ENCODE data around the gene ABHD14A.
"Not testable (repeated sequence)": the region's sequence is repeated elsewhere in the genome, so short reads cannot be mapped to it uniquely, and the experiment has no call there.

ABHD14A gene

DNA sequence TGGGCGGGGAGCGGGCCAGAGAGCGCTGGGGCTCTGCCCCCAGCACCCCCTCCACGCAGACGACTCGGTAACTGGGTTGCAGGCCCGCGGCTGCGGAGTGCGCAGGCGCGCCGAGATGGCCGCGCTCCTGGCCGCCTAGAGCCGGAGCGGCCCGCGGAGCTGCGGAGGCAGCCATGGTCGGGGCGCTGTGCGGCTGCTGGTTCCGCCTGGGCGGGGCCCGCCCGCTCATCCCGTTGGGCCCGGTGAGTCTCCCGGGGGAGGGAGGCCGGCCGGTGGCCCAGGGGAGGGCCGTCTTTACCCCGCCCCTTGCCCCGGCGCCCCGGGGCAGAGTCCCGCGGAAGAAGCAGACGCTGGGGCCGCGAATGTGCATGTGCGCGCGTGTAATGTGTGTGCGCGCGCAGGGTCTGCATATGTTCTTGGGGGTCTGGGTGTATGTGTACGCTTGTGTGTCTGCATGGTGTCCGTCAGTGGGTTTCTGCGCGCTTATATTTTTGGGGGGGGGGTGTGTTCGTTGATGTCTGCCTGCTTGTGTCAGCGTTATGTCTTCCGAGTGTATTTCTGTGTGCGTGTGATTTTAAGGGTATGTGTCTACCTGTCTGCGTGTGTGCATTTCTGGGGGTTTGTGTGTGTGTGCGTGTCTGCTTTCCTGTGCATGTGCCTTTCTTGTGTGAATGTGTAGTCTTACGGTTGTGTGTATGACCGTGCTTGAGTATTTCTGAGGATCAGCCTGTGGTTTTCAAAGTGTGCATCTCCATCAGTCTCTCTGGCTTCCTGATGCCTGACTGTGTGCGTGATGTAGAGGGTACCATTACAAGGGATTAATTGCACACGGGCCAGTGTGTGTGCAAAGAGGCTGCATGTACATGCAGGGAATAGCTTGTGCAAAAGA lies at the start of gene ABHD14A:
Gene ABHD14A (plus strand): TSS at position 102 of the 889 bp plus-strand sequence. CDS start 72 bp downstream, at position 174.
- peak; percentile 43 to 58 (median 48) for DNase-seq (ENCODE audit: low read depth in 4 of 4, low spot score in 1 of 4)

DNA sequence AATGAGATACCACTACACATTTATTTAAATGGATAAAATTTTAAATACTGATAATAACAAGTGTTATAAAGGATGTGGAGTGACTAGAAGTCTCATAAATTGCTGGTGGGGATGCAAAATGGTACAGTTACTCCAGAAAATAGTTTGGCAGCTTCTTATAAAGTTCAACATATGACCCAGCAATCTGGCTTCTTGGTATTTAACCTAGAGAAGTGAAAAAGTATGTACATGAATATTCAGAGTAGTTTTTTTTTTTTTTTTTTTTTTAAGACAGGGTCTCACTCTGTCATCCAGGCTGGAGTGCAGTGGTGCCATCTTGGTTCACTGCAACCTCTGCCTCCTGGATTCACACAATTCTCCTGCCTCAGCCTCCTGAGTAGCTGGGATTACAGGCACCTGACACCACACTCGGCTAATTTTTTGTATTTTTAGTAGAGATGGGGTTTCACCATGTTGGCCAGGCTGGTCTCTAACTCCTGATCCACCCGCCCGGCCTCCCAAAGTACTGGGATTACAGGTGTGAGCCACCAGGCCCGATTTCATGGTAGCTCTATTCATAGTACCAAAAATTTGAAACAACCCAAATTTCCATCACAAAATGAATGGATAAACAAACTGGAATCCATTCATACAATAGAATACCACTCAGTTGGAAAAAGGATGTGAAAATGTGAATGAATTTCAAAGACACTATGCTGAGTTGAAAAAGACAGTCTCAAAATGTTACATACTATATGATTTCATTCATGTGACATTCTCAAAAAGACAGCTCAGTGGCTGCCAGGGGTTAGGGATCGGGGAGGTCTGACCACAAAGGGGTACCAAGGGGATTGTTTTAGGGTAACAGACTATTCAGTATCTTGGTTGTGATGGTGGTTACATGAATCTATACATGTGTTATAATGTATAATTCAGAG lies 47.5 kb upstream of the ABHD14A start:
- no peak for DNase-seq (ENCODE audit: low read depth in 4 of 4, low spot score in 1 of 4)

DNA sequence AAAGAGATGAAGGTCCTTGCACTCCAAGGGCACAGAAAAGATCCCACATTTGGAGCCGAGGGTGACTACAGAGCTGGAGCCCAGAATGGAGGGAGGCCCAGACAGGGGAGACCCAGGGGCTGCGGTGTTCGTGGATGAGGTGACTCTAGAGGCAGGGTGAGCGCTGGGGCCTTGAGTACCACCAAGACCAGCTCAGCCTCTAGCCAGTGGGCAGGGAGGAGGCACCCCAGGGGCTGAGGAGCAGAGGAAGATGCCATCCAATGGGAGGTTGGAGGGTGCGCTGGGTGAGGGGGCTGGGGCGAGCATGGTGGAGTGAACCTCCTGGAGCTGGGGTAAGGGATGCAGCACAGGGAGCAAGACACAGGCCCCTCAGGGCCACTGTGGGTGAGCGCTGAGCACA lies 46.4 kb upstream of the ABHD14A start:
- DNase-seq (ENCODE audit: low read depth in 4 of 4, low spot score in 1 of 4): no peak

DNA sequence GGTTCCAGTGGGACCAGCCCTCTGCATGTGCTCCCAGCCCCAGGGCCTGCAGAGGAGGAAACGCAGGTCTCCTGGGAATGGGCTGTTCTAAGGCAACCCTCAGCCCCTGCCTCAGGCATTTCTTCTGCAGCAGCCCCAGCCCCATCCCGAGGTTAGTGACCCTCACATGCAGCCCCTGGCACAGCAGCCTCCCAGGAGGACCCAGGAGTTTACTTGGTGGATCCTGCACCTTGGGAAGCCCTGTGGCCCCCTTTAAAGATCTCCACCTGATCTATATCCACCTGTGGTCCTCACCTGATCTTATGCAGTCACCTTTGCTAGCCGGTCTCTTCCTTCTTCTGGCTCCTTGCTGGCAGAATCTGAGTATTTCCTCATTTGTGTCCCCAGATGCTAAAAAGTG lies 45.9 kb upstream of the ABHD14A start:
- not testable (repeated sequence) for DNase-seq (ENCODE audit: low read depth in 4 of 4, low spot score in 1 of 4)

DNA sequence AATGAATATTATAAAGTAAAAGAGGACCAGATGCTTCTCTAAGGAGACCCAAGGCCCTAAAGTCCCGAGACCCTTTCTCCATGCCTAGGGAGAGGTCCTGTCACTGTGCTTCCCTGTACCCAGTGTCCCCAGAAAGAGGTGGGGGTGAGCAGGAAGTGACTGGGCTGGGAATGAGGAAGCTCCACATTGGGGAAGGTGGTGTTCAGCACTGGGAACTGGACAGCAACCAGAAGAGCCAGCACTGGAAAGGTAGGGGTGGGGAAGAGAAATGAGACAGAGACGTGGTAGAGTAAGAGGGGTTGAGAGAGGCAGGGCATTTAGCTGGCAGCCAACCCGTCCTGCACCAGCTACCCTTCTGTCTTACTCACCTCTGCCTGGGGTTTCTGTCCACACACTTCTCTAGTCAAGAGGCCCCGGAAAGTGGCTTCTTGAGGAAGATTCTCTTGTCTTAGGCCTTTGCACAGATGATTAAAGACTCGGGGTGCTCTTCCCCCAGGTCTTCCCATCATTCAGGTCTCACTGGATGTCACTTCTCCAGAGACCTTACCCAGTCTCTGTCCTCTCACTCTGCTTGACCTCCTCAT lies 45.4 kb upstream of the ABHD14A start:
- DNase-seq (ENCODE audit: low read depth in 4 of 4, low spot score in 1 of 4): no peak

DNA sequence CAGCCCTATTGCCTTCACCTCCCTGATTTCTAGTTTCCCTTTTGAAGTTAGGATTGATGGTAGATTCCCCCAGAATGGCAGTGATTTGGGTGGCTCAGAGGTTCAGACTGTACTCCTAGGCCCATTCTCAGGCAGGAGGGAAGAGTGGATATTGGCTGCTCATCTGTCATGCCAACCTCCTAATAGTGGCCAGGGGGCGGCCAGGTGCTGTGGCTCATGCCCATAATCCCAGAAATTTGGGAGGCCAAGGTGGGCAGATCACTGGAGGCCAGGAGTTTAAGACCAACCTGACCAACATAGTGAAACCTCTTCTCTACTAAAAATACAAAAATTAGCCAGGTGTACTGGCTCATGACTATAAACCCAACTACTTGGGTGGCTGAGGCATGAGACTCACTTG lies 44.4 kb upstream of the ABHD14A start:
- no peak for DNase-seq (ENCODE audit: low read depth in 4 of 4, low spot score in 1 of 4)

DNA sequence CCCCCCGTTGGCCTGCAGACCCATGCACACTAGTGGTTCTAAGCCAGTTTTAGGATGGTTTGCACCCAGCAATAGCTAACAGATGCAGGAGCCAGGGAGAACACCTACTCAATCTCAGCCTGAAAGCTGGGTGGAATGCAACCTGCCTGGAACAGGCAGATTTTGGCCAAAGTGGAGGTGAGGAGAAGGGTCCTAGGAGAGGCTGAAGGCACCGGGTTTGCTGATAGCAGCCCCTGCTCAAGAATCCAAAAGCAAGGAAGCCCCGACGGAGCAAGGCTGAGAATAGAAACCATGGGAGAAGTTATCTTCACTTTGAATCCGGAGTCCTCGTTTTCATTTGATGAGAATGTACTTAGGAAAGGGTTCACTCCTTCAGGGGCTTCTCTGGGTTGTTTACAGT lies 43.1 kb upstream of the ABHD14A start:
- DNase-seq (ENCODE audit: low read depth in 4 of 4, low spot score in 1 of 4): no peak

DNA sequence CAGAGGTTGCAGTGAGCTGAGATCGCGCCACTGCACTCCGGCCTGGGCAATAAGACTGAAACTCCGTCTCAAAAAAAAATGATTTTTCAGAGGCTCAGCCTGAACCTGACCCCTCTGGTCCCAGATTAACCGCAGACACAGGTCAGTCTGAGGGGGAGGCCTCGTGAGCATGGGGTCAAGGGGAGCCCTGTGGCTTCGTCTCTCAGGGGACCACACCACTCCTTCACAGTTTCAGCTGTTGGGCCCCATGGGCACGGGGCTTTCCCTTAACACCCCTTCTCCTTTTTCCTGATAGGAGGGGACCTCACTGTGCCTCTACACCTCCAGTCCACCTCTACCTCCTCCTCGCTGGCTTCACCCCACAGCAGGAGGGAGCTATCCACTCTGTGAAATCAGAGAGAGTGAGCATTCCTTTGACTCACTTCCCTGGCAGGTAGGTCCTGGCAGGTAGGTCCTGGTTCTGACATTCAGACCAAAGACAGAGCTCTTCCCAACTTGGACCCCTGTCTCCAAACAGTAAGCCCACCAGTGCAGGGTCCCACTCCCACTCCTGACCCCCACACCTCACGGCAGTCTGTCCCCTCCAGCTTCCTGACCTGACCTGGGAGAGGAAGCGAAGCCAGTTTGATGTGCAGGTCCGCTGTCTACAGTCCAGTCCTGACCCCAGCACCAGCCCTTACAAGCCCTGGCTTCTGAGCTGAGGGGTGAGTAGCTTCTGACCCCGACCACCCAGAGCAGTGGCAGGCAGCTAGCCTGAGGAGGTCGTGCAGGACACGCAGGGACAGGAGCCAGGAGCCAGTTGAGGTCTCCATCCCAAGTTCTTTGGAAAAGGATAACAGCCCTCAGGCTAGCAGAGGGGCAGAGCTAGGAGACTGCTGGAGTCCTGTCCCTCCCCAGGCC lies 42.1 kb upstream of the ABHD14A start:
- no peak for DNase-seq (ENCODE audit: low read depth in 4 of 4, low spot score in 1 of 4)

DNA sequence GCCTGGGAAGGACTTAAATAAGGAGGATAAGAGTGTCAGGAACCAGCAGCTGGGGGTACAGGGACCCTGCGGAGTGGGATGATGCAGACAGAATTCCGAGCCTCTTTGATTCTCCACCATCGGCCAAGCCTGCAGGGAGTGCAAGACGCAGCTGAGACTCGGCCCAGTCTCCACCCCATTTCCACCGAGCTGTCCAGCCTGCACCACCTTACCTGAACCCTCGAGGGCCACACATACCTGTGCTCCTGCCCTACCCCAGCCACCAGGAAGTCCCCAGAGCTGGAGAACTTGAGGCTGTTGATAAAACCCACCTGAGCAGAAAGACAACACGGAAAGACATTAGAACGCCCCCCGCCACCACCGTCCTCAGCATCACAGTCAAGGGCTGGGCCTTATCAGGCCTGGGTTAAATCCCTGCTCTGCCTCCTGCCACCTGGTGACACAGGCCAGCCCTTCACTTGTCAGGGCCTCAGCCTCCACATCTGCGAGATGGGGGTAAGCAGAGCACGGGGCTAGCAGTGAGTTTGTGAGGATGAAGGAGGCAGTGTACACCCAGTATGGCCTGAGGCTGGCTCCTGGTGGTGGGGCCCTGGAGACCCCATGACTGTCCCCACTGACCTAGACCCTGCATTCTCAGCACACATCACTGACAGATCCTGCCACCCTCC lies 41.3 kb upstream of the ABHD14A start:
- DNase-seq (ENCODE audit: low read depth in 4 of 4, low spot score in 1 of 4): no peak

DNA sequence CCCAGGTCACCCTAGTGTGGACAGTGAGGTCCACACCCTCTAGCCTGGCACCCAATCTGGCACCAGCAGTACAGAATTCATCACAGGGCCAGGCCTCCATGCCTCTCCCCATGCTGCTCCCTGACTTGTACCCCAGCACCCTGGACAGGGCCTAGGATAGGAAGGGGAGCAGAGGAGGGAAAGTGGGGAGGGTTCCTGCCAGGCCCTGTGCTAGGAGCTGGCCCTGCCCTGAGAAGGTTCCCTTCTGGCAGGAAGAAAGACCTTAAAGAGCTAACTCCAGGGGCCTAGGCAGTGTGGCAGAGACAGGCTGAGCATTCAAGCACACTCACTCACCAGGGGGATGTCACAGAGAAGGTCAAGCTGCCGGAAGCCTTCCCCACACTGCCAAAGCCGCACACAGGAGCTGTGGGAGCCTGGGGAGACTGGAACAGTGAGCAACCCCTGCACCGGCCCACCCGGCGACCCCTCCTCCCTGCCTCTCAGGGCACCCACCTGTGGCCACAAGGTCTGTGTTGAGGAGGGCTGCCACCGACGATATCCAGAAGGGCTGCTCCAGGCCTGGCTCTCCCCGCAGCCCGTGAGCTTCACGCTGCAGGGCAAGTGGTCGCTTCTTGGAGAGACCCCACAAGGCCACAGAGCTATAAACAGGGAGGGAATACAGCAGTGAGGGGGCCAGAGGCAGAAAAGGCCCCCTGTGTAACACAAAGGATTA lies 40.6 kb upstream of the ABHD14A start:
- no peak for DNase-seq (ENCODE audit: low read depth in 4 of 4, low spot score in 1 of 4)

DNA sequence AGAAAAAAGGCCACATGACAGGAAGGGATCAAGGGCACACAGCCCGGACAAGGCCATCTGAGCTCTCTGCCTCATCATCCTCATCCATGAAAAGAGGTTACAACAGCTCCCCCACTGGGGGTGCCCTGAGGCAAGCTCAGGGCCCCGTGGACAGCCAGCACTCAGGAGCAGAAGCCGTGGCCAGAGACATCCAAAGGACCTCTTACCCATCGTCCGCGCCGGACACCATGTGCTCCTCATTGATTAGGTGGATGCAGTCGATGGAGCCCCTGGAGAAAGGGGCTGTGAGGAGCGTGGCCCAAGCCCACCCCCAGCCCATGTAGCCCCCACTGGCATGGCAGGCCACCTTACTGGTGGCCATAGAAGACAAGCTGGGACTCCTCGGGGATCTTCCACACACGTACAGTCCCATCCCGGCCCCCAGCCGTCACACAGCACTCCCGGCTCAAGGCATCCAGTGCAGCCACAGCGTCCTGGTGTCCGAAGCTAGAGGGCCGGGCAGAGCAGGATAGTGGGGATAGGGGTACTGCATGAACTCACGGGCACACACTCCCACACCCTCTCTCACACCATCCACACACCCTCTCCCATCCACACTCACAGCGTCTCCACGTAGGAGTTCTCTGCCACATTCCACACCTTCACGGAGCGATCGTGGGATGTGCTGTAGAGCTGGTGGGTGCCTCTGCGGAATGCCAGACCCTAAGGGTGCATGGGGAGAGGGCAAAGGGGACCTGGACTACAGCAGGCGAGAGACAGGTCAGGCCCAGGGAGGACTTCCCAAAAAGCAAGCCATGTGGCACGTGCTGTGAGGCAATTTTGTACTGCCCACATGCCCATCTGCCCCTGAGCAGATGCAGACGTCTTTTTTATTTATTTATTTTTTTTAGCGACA lies 39.6 kb upstream of the ABHD14A start:
- DNase-seq (ENCODE audit: low read depth in 4 of 4, low spot score in 1 of 4): no peak

DNA sequence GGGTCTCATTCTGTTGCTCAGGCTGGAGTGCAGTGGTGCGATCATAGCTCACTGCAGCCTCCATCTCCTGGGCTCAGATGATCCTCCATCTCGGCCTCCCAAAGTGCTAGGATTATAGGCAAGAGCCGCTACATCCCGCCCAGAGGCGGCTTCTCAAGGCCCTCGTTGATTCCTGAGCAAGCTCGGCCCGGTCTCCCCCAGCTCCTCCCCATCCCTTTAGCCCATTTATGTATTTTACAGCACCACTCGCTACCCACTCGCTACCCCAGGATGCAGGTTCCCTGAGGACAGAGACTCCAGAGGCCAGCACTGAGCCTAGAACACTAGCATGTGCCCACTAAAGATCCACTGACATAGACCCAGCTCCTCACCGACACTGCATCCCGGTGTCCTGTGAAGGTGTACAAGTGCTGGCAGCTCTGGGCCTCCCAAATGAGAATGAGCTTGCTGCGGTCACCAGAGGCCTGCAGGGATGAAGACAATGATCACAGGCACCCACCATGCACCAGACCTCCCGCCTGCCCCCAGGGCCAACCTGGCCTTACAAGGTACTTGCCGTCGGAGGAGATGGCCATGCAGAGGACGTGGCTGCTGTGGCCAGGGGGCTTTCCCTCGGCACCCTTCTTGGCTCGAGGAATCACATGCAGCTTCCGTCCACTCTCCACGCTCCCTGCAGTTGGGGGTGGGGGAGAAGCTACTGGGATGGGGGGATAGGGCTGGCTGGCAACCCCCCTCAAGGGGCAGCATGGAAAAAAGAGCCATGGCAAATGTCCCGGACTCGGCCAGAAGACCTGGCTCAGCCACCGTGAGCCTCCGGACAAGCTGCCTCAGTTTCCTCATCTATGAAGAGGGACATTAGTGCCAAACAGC lies 38.7 kb upstream of the ABHD14A start:
- DNase-seq (ENCODE audit: low read depth in 4 of 4, low spot score in 1 of 4): no peak

DNA sequence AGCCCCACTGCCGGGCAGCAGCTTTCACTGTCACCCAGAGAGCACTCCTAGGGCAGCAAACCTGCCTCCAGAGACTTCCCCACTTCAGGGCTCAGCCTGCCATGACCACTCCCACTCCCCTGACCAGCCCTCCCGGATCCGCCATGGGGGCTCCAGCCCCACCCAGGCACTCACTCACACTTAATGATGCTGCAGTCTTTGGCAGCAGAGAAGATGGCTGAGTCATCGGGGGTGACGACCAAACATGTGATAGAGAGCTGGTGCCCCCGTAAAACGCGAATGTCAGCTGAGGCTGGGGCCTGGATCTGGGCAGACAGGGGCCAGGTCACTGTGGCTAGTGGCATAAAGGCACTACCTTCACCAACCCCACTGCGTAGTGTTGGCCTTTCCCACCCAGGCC lies 37.9 kb upstream of the ABHD14A start:
- no peak for DNase-seq (ENCODE audit: low read depth in 4 of 4, low spot score in 1 of 4)

DNA sequence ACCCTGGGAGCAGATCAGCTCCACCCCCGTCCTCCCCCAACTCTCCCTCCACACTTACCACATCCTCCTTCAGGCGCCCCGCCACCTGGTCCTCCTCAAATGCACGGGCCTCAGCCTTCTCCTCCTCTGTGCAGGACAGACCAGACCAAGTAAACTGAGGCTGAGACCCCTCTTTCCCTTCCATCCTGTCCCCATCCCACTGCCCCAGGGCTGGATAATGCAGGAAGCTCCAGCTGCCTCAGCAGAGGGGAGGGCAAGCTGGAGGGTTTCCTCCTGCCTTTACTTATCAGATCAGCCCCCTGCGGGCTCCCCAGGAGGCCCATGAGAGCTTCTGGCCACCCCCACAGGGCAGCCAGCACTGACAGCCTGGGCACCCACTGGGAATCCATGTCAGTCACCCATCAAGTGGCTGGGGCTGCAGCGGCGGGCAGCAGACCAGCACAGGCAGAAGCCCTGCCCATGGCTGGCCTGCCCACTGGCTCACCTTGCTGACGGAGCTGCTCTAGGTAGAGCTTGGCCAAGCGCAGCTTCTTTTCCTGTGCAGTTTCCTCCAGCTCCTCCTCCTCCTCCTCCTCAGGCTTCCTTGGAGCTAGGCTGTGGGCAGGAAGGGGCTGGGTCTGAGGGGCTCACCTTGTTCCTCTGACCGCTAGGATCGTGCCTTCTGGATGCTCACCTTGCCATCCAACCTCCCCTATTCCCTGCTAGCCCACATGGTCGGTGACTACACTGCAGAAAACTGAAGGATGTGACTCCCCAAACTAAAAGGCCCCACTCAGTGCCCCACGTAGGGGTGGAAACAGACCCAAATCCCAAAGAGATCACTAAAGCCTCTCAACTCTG lies 37.0 kb upstream of the ABHD14A start:
- DNase-seq (ENCODE audit: low read depth in 4 of 4, low spot score in 1 of 4): no peak

DNA sequence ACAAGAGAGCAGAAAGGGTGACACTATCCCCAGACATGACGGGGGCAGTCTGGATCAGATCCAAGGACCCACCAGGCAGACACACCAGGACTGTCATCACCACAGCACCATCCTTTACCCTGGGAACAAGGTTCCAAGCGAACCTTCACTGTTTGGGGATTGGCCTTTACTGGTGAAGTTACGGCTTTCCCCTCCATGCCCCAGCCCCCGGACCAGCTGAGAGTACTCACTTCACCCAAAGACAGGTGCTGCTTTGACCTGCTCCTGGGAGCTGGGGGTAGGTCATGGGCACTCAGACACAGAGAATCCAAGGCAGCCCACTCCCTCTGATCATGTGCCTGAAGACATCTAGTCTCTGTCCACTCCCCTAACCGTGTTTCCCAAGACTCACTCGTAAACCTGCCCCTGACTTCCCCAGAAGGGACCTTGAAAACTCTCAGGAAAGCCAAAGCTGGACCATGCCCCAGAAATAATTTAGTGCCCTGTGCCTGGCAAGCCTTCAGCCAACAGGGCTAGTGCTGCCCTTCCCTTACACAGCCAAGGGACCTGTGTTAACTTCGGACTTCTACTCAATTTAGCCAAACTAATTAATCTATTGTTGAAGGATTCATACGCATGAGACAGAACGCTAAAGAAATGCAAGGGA lies 36.0 kb upstream of the ABHD14A start:
- no peak for DNase-seq (ENCODE audit: low read depth in 4 of 4, low spot score in 1 of 4)

Data from stimulated activated CD4-positive, alpha-beta T cell treated with anti-CD3 and anti-CD28 coated beads, Interleukin-1b, Interleukin-23, amount 100 ng/mL, for 24 hours (primary cell).